CD4-positive, alpha-beta T cell treated with Interferon alpha-2 for 1 hour (primary cell): Measurements from ENCODE around the gene SCP2D1.
"Not testable (repeated sequence)": the region's sequence is repeated elsewhere in the genome, so short reads cannot be mapped to it uniquely, and the experiment has no call there.

Source experiments
- DNase-seq, 2 donors: peaks; one replicate each; pipeline ENCODE4 v3.0.0-alpha.2; 2020 to 2022

Gene SCP2D1

DNA sequence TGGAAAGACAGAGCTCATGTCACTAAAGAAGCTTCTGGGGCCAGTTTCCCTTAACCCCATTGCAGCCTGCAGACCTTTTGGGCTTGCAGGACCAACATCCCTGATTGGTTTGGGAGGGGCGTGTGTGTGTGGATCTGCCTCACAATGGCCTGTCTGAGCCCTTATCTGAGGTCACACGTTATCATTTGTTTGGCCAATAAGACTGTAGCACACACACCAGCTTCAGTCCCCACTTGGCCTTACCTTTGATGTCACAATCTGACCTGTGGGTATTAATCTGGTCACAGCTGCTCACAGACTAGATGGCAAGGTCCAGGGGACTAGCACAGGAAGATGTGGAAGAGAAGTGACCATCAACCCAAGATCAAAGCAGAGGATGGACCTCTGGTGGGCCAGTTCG lies at the start of gene SCP2D1:
Gene SCP2D1 (plus strand): TSS at position 301 of the 400 bp plus-strand sequence. CDS start 33 bp downstream, at position 334.
- DNase-seq = no peak

DNA sequence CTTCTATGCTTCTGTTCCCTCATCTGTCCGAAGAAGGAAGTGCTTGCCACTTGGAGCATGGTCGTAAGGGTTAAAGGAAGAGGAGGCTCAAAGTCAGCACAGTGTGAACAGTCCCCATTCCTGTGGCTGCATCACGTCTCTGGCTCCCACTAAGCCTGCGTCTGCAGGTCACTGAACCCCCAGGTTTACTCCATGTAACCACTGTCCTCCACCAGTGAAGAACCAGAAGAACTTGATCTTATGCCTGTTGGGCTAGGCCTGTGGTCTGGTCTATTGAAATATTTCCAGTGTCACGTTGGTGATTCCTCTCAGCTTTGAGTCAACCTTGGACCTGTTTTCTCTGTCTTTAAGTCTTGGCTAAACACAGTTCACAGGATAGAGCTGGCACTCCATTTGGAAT lies 45.9 kb upstream of the SCP2D1 start:
- DNase-seq = no peak

GRCh38 chr20:18773566-18773965 lies 40.0 kb upstream of the SCP2D1 start:
- DNase-seq = no peak

DNA sequence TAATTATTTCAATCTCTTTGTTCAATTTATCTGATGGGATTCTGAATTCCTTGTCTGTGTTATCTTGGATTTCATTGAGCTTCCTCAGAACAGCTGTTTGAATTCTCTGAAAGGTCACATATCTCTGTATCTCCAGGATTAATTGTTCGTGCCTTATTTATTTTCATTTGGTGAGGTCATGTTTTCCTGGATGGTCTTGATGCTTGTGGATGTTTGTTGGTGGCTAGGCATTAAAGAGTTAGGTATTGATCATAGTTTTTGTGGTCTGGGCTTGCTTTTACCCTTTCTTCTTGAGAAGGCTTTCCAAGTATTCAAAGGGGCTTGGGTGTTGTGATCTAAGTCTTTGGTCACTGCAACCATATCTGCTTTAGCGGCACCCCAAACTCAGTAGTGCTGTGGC lies 39.4 kb upstream of the SCP2D1 start:
- DNase-seq = no peak

DNA sequence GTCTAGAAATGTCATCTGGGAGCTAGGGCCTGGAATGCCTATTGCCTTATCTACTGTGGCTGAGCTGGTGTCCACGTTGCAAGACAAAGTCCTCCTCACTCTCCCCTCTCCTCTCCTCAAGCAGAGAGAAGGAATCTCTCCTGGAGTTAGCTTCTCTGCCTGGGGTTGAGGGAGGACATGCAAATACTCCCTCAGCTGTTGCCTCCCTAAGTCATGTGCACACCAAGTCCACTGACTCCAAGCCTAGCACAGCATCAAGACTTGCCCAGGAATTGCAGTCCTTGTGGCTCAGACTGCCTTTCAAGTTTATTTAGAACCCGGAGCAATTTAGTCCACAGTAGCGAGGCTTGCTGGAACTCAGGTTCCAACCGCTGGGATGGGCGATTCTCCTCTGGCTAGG lies 38.0 kb upstream of the SCP2D1 start:
- DNase-seq = no peak

GRCh38 chr20:18778690-18779392 lies 34.7 kb upstream of the SCP2D1 start:
- no peak for DNase-seq

GRCh38 chr20:18780385-18781130 lies 33.0 kb upstream of the SCP2D1 start:
- no peak for DNase-seq

GRCh38 chr20:18781509-18781908 lies 32.1 kb upstream of the SCP2D1 start:
- DNase-seq = no peak

- no peak for DNase-seq
Observed at GRCh38 chr20:18783385-18783959, 30.1 kb upstream of the SCP2D1 start.

- not testable (repeated sequence) for DNase-seq
Observed at GRCh38 chr20:18787046-18787445, 26.5 kb upstream of the SCP2D1 start.

- no peak for DNase-seq
Observed at GRCh38 chr20:18788021-18788420, 25.6 kb upstream of the SCP2D1 start.

GRCh38 chr20:18790787-18791186 lies 22.8 kb upstream of the SCP2D1 start:
- DNase-seq = no peak

- DNase-seq = peak; percentile 93
Observed at GRCh38 chr20:18793625-18794427, 19.8 kb upstream of the SCP2D1 start.

GRCh38 chr20:18794428-18794787 lies 19.2 kb upstream of the SCP2D1 start:
- no peak for DNase-seq

- DNase-seq = no peak
Observed at GRCh38 chr20:18795366-18795765, 18.2 kb upstream of the SCP2D1 start.

DNA sequence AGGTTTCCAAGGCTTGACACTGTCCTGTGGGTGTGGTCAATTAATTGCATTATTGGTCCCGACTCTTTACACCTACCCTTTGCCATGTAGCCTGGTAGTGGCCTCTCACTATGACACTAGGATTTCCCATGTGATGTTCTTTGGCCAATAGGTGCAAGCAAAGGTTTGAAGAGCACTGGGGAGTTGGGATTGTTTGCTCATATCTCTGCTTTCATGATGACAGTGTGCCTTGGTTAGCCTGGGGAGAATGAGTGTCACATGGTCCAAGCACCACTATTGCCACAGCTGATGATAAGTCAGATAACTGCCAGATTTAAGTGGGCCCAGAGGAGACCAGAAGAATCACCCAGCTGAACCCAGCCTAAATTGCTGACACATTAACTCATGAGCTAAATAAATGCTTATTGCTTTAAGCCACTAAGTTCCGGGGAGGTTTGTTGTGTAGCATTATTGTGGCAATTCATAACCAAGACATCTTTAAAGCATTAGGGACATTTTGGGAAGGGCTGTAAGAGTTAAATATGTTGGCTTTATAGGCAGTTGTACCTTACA lies 17.2 kb upstream of the SCP2D1 start:
- DNase-seq = no peak

- DNase-seq = no peak
Observed at GRCh38 chr20:18801516-18801915, 12.1 kb upstream of the SCP2D1 start.

GRCh38 chr20:18802012-18802634 lies 11.5 kb upstream of the SCP2D1 start:
- no peak for DNase-seq

- no peak for DNase-seq
Observed at GRCh38 chr20:18805881-18806280, 7.7 kb upstream of the SCP2D1 start.

- DNase-seq = no peak
Observed at GRCh38 chr20:18808712-18809111, 4.9 kb upstream of the SCP2D1 start.

DNA sequence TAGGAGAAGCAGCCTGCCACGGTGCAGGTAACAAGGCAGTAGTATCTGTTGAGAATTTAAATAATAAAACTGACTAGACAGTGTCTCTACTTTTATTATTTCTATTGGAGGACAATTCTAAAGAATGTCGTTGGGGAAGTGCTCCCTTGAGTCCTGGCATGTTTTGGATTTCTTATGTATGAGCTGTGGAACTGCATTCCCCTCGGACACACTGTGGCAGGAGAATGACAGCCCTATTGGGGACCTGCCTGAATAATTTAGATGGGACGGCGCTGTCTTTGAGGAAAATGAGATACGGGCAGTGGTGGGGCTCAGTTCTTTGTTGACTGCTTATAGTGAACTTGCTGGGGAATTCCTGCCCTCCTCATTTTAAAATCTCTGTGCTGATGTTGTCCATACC lies 2.4 kb upstream of the SCP2D1 start:
- DNase-seq = no peak

DNA sequence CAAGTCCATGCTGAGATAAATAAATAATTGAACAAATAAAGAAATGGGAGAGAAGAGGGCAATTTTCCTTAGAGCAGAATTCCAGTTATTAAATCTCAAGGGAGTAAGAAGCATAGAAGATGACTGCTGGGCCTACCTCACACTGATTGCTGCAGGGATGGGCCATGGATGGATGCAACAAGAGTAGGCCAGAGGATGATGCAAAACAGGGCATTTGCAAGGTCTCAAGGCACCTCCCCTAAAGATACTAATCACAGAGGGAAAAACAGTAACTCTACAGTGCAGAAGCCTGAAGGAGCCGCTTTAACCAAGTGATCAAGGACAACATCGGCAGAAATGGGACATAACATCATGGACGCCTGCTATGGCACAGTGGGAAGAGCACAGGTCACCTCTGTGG lies 1.7 kb upstream of the SCP2D1 start:
- DNase-seq = no peak
